DND-41 (cell line): ENCODE results near the gene XXYLT1.

Experiments
- ATAC-seq: fragments of 200-7000 bp; cut with Tn5 transposase; 3 replicates; pipeline ENCODE4 v1.9.1; 2021; ENCODE audit warnings: low read depth; ENCODE audit not compliant: insufficient read depth
- DNase-seq: peaks from one replicate; pipeline ENCODE4 v3.0.0-alpha.2; 2020
- H2AFZ ChIP-seq: 2 replicates; pipeline ENCODE4 v1.6.0; 2012; ENCODE audit warnings: low read depth, low read length
- H3K27ac ChIP-seq: 2 replicates; pipeline ENCODE4 v1.5.1; 2012; ENCODE audit warnings: low read length, inconsistent platforms
- H3K27me3 ChIP-seq: fragments of 200-600 bp; sonication (generic); 2 replicates; pipeline ENCODE4 v1.6.0; 2012; ENCODE audit warnings: low read length, mild to moderate bottlenecking, inconsistent platforms; ENCODE audit not compliant: insufficient read depth, poor library complexity
- H3K36me3 ChIP-seq: 2 replicates; pipeline ENCODE4 v1.5.1; 2012; ENCODE audit warnings: low read length, inconsistent platforms; ENCODE audit not compliant: insufficient read depth
- H3K4me1 ChIP-seq: 2 replicates; pipeline ENCODE4 v1.5.1; 2012; ENCODE audit warnings: mild to moderate bottlenecking, low read length; ENCODE audit not compliant: insufficient read depth
- H3K4me2 ChIP-seq: 2 replicates; pipeline ENCODE4 v1.6.0; 2012; ENCODE audit warnings: mild to moderate bottlenecking, moderate library complexity, low read length, inconsistent platforms; ENCODE audit not compliant: insufficient read depth
- H3K4me3 ChIP-seq, 2 experiments: fragments of 200-600 bp in 1 of 2; shearing (Covaris generic) in 1 of 2; 2 replicates each; pipeline ENCODE4 v1.5.1; 2012 to 2016; ENCODE audit warnings: inconsistent platforms in 2 of 2, low read length in 2 of 2, mild to moderate bottlenecking in 2 of 2, low read depth in 1 of 2, moderate library complexity in 1 of 2
- H3K79me2 ChIP-seq: 2 replicates; pipeline ENCODE4 v1.6.0; 2012; ENCODE audit warnings: low read length, inconsistent platforms; ENCODE audit not compliant: insufficient read depth
- H3K9ac ChIP-seq: 2 replicates; pipeline ENCODE4 v1.6.0; 2012; ENCODE audit warnings: low read depth, mild to moderate bottlenecking, inconsistent platforms, low read length, moderate library complexity
- H3K9me3 ChIP-seq: 2 replicates; pipeline ENCODE4 v1.5.1; 2012; ENCODE audit warnings: low read length, moderate library complexity, mild to moderate bottlenecking, inconsistent platforms; ENCODE audit not compliant: insufficient read depth, severe bottlenecking
- H4K20me1 ChIP-seq: 2 replicates; pipeline ENCODE4 v1.6.0; 2012; ENCODE audit warnings: low read length; ENCODE audit not compliant: insufficient read depth
- EZH2 ChIP-seq: IDR thresholded peaks from 3 replicates; pipeline ENCODE4 v1.6.1; 2012; ENCODE audit warnings: borderline replicate concordance, low read depth, mild to moderate bottlenecking, moderate library complexity, low read length, inconsistent platforms; ENCODE audit not compliant: severe bottlenecking
- TF ChIP-seq, protein P1 (sequence below): IDR thresholded peaks from 2 replicates; pipeline ENCODE4 v1.5.1; 2012; ENCODE audit warnings: borderline replicate concordance, low read length, moderate library complexity, mild to moderate bottlenecking; ENCODE audit not compliant: poor library complexity, severe bottlenecking; ENCODE audit errors: extremely low read depth

XXYLT1 gene

DNA sequence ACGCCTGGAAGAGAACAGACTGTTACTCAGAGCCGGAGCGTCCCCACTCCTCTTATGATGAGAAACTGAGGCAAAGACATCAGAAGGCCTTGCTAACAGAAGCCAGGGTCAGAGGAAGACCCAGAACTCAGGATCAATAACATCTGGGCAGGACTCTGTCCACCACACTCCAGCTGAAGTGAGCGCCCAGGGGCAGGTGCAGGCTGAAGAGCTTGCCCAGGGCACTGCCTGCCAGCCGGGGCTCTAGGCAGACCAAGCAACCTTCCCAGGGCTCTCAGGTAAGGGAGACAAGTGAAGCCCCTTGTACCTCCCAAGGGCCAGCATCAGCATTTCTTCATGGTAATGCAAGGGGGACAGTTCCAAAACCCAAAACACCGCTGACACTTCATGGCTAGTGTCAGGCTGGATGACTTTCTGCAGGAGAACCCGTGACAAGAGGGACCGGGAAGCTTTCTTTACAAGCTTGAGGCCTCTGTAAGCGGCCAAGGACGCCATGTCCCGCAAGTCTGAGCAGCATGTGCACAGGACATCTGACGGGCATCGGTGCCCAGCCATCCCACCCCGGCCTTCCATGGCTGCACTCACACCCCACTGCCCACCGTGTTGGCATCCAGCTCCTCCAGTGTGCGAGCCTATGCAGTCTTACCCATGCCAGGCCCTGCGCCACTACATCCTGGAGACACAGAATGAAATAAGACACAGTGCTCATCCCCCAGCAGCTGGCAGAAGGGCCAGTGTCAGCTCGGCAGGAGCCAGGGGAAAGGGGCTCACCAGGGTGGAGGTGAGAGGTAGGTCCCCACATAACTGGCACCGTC, 14.1 kb downstream of the XXYLT1 start:
- TF ChIP-seq EZH2 = no peak
- TF ChIP-seq, protein P1, sequence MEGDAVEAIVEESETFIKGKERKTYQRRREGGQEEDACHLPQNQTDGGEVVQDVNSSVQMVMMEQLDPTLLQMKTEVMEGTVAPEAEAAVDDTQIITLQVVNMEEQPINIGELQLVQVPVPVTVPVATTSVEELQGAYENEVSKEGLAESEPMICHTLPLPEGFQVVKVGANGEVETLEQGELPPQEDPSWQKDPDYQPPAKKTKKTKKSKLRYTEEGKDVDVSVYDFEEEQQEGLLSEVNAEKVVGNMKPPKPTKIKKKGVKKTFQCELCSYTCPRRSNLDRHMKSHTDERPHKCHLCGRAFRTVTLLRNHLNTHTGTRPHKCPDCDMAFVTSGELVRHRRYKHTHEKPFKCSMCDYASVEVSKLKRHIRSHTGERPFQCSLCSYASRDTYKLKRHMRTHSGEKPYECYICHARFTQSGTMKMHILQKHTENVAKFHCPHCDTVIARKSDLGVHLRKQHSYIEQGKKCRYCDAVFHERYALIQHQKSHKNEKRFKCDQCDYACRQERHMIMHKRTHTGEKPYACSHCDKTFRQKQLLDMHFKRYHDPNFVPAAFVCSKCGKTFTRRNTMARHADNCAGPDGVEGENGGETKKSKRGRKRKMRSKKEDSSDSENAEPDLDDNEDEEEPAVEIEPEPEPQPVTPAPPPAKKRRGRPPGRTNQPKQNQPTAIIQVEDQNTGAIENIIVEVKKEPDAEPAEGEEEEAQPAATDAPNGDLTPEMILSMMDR = no peak
- Histone ChIP-seq H3K27ac (no peak overlapping the region), H4K20me1 (peaks cover 81% of the 10 kb centered on the region), H2AFZ (no peak overlapping the region), H3K9me3 (no peaks in the 10 kb centered on the region), H3K4me3 (no peak overlapping the region), H3K79me2 (peaks cover 7% of the 10 kb centered on the region; the same call in 1 of the 2 replicates), H3K9ac (no peak overlapping the region), H3K36me3 (no peaks in the 10 kb centered on the region), H3K27me3 (no peaks in the 10 kb centered on the region), H3K4me1 (peaks cover 23% of the 10 kb centered on the region), H3K4me2 (no peak overlapping the region)
- ATAC-seq (no peak), DNase-seq (no peak)

GRCh38 chr3:195255571-195256501, 15.1 kb downstream of the XXYLT1 start:
- no peak overlapping the region for H2AFZ ChIP-seq
- peaks cover 82% of the 10 kb centered on the region for H4K20me1 ChIP-seq
- peaks cover 7% of the 10 kb centered on the region; the same call in 1 of the 2 replicates for H3K79me2 ChIP-seq

DNA sequence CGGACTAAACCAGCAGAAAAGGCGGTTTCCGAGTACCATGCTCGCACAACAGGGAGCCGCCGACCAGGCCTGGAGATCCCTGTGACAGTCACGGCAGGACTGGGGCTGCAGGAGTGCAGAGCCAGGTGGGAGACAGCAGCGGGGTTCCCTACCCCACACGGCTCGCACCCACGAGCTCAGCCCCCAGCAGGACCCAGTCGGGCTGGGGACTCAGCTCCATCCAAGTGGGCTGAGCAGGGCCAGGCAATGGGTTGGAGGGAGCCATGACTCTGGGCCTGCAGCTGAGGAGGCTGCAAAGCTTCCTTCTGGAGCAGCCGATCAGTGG, 15.8 kb downstream of the XXYLT1 start:
- no peak overlapping the region for H3K9ac ChIP-seq
- TF ChIP-seq, protein P1 = no peak
- TF ChIP-seq EZH2 = no peak
- no peak overlapping the region for H3K27ac ChIP-seq
- H4K20me1 ChIP-seq = peaks cover 80% of the 10 kb centered on the region
- H3K27me3 ChIP-seq = no peaks in the 10 kb centered on the region
- ATAC-seq = no peak
- H3K9me3 ChIP-seq = no peaks in the 10 kb centered on the region
- peaks cover 11% of the 10 kb centered on the region for H3K4me1 ChIP-seq
- DNase-seq = no peak
- peaks cover 7% of the 10 kb centered on the region; the same call in 1 of the 2 replicates for H3K79me2 ChIP-seq
- H3K4me3 ChIP-seq = no peak overlapping the region
- H2AFZ ChIP-seq = no peak overlapping the region
- no peak overlapping the region for H3K4me2 ChIP-seq
- H3K36me3 ChIP-seq = no peaks in the 10 kb centered on the region

More at GRCh38 chr3:195255571-195256501, 15.1 kb downstream of the XXYLT1 start:
- ATAC-seq (no peak), DNase-seq (no peak)
- H3K27me3 ChIP-seq = no peaks in the 10 kb centered on the region
- H3K4me2 ChIP-seq = no peak overlapping the region
- H3K36me3 ChIP-seq = no peaks in the 10 kb centered on the region
- H3K4me3 ChIP-seq = no peak overlapping the region
- peaks cover 18% of the 10 kb centered on the region for H3K4me1 ChIP-seq
- H3K9ac ChIP-seq = no peak overlapping the region
- H3K27ac ChIP-seq = no peak overlapping the region
- H3K9me3 ChIP-seq = no peaks in the 10 kb centered on the region
- no peak for TF ChIP-seq EZH2
